AG10803 (cell line): Measurements from ENCODE around the gene ITIH3.

Experiments used
- DNase-seq: peaks from one replicate; pipeline ENCODE4 v3.0.0; 2010; ENCODE audit warnings: low read depth
- H3K4me3 ChIP-seq: 2 replicates; pipeline ENCODE4 v1.5.1; 2011; ENCODE audit warnings: mild to moderate bottlenecking, low read length, control low read depth
- CTCF ChIP-seq: conservative IDR thresholded peaks from 2 replicates; pipeline ENCODE4 v1.5.1; 2011; ENCODE audit warnings: mild to moderate bottlenecking, low read length, control low read depth, inconsistent platforms

Gene ITIH3

DNA sequence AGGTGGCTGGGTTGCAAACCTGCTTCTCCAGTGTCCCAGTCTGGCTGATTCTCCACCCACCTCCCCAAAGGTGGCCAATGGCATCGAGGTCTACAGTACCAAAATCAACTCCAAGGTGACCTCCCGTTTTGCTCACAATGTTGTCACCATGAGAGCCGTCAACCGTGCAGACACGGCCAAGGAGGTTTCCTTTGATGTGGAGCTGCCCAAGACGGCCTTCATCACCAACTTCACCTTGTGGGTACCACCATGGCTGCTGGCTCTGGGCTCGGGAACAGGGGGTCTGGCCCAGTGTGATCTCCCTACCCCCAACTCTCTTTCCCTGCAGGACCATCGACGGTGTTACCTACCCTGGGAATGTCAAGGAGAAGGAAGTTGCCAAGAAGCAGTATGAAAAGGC lies 1.8 kb downstream of the ITIH3 start:
- H3K4me3 ChIP-seq: no peak overlapping the region
- no peak for DNase-seq
- no peak for TF ChIP-seq CTCF

DNA sequence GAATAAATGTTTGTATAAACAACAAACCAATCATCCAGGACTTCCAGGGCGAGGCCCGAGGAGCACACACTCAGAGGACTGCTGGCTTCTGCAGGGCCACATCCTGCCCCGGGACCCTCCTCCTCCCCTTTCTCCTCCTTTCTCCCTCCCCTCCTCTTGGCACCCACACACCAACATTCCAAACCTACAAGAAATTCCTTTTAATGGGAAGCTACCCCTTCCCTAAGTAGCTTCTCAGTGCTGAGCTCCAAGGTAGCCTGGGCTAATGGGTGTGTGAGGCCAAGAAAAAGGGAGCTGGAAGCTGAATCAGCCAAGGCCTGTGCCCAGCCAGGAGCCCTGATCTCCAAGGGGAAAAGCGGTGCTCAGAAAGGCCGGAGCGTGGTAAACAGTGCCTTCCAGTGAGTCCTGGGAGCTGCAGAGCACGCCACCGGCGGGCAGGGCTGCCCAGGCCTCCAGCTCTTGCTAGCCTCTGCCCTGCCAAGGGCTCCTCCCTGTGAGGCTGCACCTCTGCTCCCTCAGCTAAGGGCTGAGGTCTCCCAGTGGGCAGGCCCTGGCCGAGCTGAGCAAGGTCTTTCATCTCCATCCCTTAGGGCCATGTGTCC lies 3.9 kb downstream of the ITIH3 start:
- H3K4me3 ChIP-seq: no peak overlapping the region
- peak; percentile 5 for DNase-seq
- no peak for TF ChIP-seq CTCF

- peak; percentile 38 for TF ChIP-seq CTCF
- no peak overlapping the region for H3K4me3 ChIP-seq
- DNase-seq: no peak
These were observed 4.4 kb downstream of the ITIH3 start for GRCh38 chr3:52798978-52799476.

DNA sequence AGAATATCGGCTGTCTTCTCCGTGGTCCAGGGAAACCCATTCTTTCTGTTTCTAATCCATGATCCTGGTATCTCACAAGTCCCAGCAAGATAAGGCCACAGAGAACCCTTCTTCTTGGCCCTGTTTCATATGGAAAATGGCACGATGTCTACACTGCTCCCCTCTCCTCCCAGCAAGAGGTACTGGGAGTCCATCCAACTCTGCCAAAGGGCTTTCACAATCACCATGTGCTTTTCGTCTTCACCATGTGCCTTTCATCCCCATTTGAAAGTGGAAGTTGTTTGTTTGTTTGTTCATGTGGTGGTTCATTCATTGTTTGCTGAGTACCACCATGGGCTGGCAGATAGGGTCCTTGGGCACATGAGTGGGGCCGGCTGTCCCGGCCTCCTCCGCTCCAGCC lies 5.5 kb downstream of the ITIH3 start:
- peak; percentile 22 for DNase-seq
- no peak overlapping the region for H3K4me3 ChIP-seq
- TF ChIP-seq CTCF: no peak

GRCh38 chr3:52801839-52802238 lies 7.2 kb downstream of the ITIH3 start:
- DNase-seq: peak; percentile 26
- no peak for TF ChIP-seq CTCF
- H3K4me3 ChIP-seq: no peak overlapping the region

GRCh38 chr3:52805270-52806039 lies 10.9 kb downstream of the ITIH3 start:
- TF ChIP-seq CTCF: no peak
- DNase-seq: no peak
- H3K4me3 ChIP-seq: no peak overlapping the region

DNA sequence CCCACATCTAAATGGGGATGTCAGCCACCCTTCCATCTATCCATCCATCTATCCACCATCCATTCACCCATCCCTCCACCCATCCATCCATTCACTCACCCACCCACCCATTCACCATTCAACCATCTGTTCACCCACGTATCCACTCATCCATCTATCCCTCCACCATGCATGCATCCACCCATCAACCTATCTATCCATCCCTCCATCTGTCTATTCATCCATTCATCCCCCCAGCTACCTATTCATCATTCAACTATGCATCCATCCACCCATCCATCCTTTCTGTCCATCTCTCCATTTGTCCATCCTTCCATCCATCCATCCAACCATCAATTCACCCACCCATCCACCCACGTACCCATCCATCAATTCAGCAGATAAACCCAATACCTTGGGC lies 14.6 kb downstream of the ITIH3 start:
- no peak overlapping the region for H3K4me3 ChIP-seq
- TF ChIP-seq CTCF: no peak
- DNase-seq: no peak
